IPS DF 4.7 (cell line): ENCODE data around the gene CFAP221.

Source experiments
- DNase-seq: peaks from one replicate; pipeline ENCODE4 v3.0.0-alpha.2; 2013; ENCODE audit warnings: low spot score; ENCODE audit errors: extremely low read depth

The CFAP221 gene

DNA sequence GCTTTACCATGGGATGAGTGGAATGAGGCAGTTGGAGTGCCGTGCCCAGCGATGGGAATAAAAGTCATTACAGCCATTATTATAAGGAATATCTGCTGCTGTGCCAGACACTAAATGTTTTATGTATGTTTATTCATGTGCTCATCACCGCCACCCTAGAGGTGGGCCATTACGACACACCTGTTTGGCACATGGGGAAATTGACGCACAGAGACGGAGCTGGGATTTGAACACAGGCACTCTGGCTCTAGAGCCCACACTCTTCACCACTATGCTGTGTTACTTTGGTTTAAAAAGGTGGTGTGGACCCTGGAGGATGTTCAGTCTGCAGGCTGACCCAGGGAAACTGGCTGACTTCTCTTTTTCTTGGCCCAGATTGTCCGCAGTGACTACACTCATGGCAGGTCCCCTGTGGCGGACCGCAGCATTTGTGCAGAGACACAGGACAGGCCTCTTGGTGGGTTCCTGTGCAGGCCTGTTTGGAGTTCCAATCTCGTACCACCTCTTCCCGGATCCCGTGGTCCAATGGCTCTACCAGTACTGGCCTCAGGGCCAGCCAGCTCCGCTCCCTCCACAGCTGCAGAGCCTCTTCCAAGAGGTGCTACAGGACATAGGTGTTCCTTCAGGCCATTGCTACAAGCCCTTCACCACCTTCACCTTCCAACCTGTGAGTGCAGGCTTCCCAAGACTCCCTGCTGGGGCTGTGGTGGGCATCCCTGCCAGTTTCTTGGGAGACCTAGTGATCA lies 136.4 kb downstream of the CFAP221 start:
- DNase-seq: no peak

- DNase-seq: no peak
Observed at GRCh38 chr2:119681203-119681867, 137.1 kb downstream of the CFAP221 start.

- DNase-seq: no peak
Observed at GRCh38 chr2:119681868-119682220, 137.6 kb downstream of the CFAP221 start.

GRCh38 chr2:119682578-119682977 lies 138.3 kb downstream of the CFAP221 start:
- no peak for DNase-seq

DNA sequence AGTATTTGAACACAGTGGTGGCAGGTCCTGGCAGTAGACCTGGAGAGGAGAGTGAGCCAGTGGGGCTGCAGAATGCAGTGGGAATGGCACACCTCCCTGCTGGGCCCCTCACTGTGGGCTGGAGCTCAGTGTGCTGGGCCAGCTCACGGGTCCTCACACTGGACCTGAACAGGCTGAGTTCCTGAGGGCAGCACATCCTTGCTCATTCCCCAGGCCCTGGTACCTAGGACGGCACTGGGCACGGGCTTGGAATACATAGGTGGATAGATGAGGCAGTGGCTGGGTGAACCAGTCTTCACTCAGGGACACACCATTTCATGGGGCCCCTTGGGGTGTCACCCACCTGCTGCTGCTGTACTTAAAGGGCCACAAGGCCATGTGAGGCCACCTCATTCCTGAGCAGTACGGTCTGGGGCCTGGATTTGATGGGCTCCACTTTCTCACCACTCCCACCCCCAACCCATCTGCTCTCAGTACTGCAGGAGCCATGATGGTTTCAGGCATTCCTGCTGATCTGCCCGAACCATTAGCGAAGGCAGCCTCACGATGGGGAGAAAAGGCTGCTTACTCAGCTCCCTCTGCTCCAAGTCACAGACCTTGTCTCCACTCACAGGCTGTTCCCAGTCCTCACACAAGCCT lies 138.9 kb downstream of the CFAP221 start:
- DNase-seq: no peak

DNA sequence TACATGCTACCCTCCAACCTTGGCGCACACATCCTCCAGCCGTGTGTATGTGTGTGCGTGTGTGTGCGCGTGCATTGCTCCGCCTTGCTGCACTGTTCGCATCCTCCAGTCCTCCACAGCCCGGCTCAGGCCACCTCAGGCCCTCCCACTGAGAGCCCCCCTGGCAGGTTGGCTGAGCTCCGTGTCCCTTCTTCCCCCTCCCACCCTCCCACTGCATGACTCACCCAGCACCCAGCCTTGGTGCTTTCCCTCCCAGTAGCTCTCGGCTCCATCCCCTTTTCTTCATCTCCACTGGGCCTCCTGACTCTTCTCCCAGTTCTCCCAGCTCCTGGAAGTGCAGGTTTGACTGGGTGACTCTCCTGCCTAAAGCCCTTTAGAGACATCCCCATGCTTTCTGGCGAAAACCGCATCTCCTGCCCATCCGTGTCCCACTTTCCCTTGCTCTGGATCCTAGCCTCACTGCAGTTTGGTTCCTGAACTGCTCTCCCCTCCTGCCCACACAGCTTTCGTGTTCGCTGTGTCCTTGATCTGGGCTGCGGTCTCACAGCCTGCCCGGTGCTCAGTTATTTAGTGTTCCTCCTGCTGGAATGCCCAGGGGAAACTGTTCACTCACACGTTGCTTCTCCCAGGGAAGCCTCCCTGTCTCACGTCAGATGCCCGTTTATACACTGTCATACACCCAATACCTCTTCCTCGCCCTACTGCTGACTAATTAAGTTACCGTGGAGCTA lies 139.6 kb downstream of the CFAP221 start:
- no peak for DNase-seq

DNA sequence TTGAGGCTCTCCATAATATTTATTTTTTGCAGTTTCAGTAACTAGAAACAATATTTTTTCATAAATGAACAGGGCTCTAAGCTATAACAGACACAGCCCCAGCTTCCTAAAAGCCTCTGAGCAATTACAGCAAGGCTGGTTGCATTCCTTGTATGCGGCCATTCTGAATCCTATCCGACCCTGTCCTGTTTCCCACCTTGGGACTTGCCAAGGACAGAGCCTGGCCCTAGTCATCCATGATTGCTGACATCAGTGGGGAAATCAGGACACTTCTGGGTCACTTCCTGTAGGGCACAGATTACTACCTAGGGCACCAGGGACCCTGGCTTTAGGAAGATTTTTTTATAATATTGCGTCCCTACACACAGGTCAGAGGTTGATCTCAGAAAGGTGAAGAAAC lies 140.3 kb downstream of the CFAP221 start:
- DNase-seq: no peak

DNA sequence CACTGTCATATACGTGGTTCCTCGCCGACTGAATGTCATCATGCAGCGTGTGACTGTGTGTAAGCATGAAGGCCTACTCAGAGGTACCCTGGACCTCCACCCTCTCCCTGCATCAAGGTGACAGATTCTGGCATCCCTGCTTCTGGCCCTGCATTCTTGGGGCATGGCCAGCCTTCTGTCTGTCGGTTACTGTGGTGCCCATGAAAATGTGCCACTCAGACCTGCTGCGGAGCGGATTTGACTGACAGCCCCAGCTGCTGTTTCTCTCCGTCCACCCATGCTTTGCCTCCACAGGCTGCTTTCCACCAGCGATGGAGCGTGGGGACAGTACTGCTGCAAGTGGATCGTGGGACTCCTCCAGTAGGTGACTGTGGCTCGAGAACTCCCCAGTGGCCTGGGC lies 144.4 kb downstream of the CFAP221 start:
- DNase-seq: no peak

DNA sequence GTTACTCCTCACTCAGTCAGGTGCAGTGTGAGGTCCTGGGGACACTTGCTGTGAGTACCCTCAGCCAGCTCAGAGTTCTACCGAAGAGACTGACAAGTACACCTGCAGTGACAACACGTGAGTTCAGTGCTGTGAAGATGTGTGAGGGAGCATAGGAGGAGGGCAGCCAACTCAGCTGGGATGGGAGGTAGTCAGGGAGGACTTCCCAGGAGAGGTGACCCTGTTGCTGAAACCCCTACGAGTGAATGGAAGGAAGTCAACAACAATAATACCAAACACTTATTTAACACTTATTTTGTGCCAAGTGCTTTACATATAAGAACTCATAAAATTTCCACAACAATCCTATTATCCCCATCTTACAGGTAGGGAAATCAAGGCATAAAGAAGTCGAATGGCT lies 145.0 kb downstream of the CFAP221 start:
- no peak for DNase-seq

DNA sequence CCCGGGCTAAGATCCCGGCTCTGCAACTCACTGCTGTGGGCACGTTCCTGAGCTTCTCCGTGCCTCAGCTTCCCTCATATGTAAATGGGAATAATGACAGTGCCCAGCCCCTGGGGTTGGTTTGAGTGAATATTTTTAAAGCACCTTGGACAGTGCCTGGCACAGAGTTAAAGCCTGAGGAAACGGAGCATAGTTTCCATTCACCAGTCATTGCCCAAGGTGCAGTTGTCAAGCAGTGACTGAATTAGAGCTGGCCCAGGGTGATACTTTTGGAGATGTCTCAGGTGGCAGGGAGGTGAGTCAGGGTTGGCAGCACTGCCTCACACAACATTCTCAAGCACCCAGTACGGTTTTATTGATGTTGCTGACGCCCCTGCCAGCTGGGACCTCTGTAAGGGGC lies 146.9 kb downstream of the CFAP221 start:
- no peak for DNase-seq

GRCh38 chr2:119691651-119692245 lies 147.5 kb downstream of the CFAP221 start:
- DNase-seq: no peak

DNA sequence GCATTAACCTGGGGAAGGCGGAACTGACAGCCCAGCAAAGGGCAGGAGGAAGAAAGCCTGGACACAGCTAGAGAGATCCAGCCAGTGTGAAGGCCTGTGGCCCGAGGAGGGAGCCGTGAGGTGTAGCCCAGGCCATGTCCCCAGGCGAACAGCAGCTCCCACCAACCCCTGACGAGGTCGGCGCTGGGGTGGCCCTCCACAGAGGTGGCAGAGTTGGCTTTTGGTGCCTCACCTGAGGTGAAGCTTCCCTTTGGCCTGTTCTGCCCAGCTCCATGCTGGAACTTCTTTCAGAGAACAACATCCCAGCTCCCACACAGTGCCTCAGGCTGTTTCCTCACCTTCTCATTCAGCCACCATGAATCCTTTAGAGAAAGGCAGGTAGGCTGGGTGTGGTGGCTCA lies 148.1 kb downstream of the CFAP221 start:
- DNase-seq: no peak

DNA sequence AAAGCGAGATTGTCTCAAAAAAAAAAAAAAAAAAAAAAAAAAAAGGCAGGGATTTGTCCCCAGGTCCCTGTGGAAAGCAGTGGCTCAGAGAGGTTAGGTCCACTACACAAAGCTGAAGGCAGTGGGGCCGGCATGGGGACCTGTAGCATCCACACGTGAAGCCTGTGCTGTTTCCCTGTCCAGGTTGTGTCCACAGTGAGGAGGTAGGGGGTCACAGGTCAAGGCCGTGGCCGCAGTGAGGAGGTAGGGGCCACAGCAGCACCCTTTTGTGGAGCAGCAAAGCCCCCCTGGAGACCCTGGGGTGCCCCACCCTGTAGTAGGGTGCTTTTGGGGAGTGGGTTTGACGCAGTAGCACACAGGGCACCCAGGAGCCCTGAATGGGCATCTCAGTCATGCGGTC lies 148.7 kb downstream of the CFAP221 start:
- no peak for DNase-seq

- DNase-seq: no peak
Observed at GRCh38 chr2:119693567-119693966, 149.3 kb downstream of the CFAP221 start.

GRCh38 chr2:119693967-119694366 lies 149.7 kb downstream of the CFAP221 start:
- no peak for DNase-seq

- no peak for DNase-seq
Observed at GRCh38 chr2:119694470-119694844, 150.2 kb downstream of the CFAP221 start.

- no peak for DNase-seq
Observed at GRCh38 chr2:119694845-119695521, 150.7 kb downstream of the CFAP221 start.

DNA sequence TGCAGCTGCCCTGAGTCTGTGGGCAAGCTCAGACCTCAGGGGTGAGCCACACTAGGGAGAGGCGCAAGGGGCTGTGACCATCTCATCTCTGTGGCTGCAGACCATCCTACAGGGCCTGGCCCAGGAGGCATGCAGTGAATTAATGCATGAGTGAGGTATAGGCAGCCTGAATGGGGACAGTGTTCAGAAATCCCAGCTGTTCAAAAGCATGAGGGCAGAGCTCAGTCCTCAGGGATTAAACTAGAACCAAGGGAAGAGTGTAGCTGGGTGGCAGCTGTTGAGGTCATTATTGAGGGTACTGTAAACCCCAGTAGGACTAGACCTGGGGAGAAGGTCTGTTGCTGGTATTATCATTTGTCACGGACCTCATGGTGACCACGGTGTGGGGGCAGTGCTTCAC lies 151.8 kb downstream of the CFAP221 start:
- DNase-seq: no peak

- no peak for DNase-seq
Observed at GRCh38 chr2:119696494-119697030, 152.3 kb downstream of the CFAP221 start.

- no peak for DNase-seq
Observed at GRCh38 chr2:119697290-119698020, 153.2 kb downstream of the CFAP221 start.
